AG04450 (cell line): ENCODE results near the gene CLEC14A. TPM values are rescaled to one million over a fixed set of nuclear protein-coding genes. Genes with fewer than 3 reads are reported as not detected.

ENCODE experiments used
- CTCF ChIA-PET: fragments of 300-600, 350-600 bp; formaldehyde crosslinking; extraction: SDS; loops from one replicate; lab custom pipeline; 2022; ENCODE audit warnings: antibody characterized with exemption, inconsistent platforms; lab: Charles Lee
- POLR2A ChIA-PET: fragments of 350-600 bp; formaldehyde crosslinking; extraction: SDS; loops from one replicate; lab custom pipeline; 2021; ENCODE audit warnings: antibody characterized with exemption, inconsistent platforms; lab: Yijun Ruan, JAX
- DNase-seq: peaks from one replicate; pipeline ENCODE4 v3.0.0-alpha.2; 2011; ENCODE audit warnings: low read depth, low spot score
- H3K27ac ChIP-seq: one replicate; pipeline ENCODE4 v1.5.1; 2012; ENCODE audit warnings: low read depth, low read length, control low read depth
- H3K27me3 ChIP-seq: one replicate; pipeline ENCODE4 v1.6.0; 2012; ENCODE audit warnings: low read length; ENCODE audit not compliant: control insufficient read depth, insufficient read depth
- H3K4me3 ChIP-seq: 2 replicates; pipeline ENCODE4 v1.5.1; 2011; ENCODE audit warnings: mild to moderate bottlenecking, low read depth, low read length, control low read depth
- H3K9me3 ChIP-seq: 2 replicates; pipeline ENCODE4 v1.5.1; 2012; ENCODE audit warnings: low read length; ENCODE audit not compliant: control insufficient read depth, insufficient read depth
- polyA plus RNA-seq: library from polyadenylated mRNA; depleted of rRNA; stranded (reverse); fragments of >200 nt; gene quantifications from 2 replicates; pipeline ENCODE4 v1.2.3, GENCODE V29; 2011
- TF ChIP-seq, protein P1 (sequence below): IDR thresholded peaks from 2 replicates; pipeline ENCODE4 v1.5.1; 2011; ENCODE audit warnings: low read depth, low read length, control low read depth, inconsistent platforms

CLEC14A gene
- polyA plus RNA-seq, 1 experiment, result 0.25 TPM

DNA sequence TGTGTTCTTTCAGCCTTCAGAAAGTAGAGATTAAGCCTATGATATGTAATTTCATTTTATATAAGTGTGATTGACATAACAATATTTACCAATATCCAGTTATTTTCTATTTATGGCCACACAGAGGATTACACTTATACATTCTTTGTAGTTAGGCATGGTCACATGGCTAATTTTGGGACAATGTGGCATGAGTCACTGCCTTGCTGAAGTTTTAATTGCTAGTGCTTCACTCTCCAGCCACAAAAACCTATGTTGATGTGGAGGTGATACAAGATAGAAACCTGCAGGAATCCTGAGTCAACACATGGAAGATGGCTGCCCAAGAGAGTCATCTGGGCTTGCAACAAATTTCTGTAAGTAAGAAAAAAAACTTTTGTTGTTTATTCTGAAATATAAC lies 17.0 kb downstream of the CLEC14A start:
- Histone ChIP-seq H3K9me3 (no peaks in the 10 kb centered on the region), H3K27ac (no peak overlapping the region), H3K27me3 (no peaks in the 10 kb centered on the region), H3K4me3 (no peak overlapping the region)
- no peak for DNase-seq
- TF ChIP-seq, protein P1, sequence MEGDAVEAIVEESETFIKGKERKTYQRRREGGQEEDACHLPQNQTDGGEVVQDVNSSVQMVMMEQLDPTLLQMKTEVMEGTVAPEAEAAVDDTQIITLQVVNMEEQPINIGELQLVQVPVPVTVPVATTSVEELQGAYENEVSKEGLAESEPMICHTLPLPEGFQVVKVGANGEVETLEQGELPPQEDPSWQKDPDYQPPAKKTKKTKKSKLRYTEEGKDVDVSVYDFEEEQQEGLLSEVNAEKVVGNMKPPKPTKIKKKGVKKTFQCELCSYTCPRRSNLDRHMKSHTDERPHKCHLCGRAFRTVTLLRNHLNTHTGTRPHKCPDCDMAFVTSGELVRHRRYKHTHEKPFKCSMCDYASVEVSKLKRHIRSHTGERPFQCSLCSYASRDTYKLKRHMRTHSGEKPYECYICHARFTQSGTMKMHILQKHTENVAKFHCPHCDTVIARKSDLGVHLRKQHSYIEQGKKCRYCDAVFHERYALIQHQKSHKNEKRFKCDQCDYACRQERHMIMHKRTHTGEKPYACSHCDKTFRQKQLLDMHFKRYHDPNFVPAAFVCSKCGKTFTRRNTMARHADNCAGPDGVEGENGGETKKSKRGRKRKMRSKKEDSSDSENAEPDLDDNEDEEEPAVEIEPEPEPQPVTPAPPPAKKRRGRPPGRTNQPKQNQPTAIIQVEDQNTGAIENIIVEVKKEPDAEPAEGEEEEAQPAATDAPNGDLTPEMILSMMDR, result no peak
- CTCF ChIA-PET, result interaction anchor here (0.8 to 1.3 kb wide), 3 partner anchors 33 to 366 kb away, joined by 3 to 5 read pairs (median 4); no protein-coding TSS in a partner anchor
- POLR2A ChIA-PET, result interaction anchor here (0.6 to 0.8 kb wide), 2 partner anchors 17 to 262 kb away, joined by 7 to 8 read pairs; partner anchors contain the start of gene CLEC14A

DNA sequence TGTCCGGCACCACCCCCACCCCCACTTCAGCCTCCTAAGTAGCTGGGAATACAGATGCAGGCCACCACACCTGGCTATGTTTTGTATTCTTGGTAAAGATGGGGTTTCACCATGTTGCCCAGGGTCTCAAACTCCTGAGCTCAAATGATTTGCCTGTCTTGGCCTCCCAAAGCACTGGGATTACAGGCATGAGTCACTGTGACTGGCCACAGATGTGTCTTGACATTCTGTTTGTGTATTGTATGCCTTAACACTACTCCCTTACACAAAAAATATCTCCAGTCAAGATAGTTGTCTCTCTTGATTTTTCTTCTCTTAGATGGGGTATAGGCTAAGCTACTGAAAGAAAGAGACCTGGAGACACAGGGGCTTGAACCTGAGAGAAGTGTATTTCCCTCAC lies 17.6 kb downstream of the CLEC14A start:
- Histone ChIP-seq H3K4me3 (no peak overlapping the region), H3K27me3 (no peaks in the 10 kb centered on the region), H3K27ac (no peak overlapping the region), H3K9me3 (no peaks in the 10 kb centered on the region)
- CTCF ChIA-PET, result interaction anchor here (0.6 to 1.3 kb wide), 5 partner anchors 10 to 367 kb away, joined by 3 to 5 read pairs (median 4); no protein-coding TSS in a partner anchor
- POLR2A ChIA-PET, result interaction anchor here (0.6 to 0.8 kb wide), 2 partner anchors 18 to 263 kb away, joined by 7 to 8 read pairs; partner anchors contain the start of gene CLEC14A
- TF ChIP-seq, protein P1, result no peak
- peak; percentile 7 for DNase-seq

DNA sequence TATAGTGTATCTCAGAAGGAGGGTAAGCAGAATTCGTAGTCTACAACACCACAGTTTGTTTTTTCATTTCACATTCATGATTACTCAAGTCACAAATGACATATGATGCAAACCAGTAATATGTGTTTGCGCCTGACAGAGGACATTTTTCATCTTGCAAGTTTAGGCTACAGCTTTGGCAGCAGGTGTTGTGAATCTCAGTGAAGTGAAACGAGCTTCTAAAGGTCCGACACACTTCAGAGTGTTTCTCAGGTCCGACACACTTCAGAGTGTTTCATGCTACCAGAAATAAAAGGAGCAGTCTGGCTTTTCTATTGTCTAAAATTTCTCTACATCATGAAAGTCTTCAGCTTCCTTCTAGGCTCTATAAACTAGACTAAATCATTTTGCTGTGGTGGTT lies 22.7 kb downstream of the CLEC14A start:
- TF ChIP-seq, protein P1, result no peak
- ChIA-PET CTCF (interaction anchor here (0.6 to 1.0 kb wide), 2 partner anchors 22 to 258 kb away, joined by 3 to 6 read pairs; no protein-coding TSS in a partner anchor), POLR2A (no interaction called here)
- Histone ChIP-seq H3K4me3 (no peak overlapping the region), H3K27me3 (no peaks in the 10 kb centered on the region), H3K9me3 (no peaks in the 10 kb centered on the region), H3K27ac (no peak overlapping the region)
- no peak for DNase-seq

DNA sequence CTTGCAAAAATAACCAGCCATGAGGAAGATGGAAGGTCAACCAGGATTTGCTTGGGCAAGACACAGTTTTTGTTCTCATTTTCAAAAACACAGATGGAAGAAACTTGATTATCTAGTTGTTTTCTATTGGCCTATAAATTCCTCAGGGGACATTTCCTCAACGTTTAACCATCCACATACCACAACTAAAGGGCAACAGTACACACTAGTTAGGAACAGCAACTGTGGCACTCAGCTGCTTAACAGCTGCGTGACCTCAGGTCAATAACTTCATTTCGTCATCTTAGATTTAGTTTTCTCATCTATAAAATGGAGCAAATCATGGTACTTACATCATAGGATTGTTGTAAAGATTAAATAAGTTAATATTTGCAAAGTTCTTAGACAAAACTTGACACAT lies 29.5 kb downstream of the CLEC14A start:
- Histone ChIP-seq H3K4me3 (no peak overlapping the region), H3K27ac (no peak overlapping the region), H3K9me3 (no peaks in the 10 kb centered on the region), H3K27me3 (no peaks in the 10 kb centered on the region)
- ChIA-PET POLR2A (no interaction called here), CTCF (no interaction called here)
- TF ChIP-seq, protein P1, result no peak
- DNase-seq, result no peak

DNA sequence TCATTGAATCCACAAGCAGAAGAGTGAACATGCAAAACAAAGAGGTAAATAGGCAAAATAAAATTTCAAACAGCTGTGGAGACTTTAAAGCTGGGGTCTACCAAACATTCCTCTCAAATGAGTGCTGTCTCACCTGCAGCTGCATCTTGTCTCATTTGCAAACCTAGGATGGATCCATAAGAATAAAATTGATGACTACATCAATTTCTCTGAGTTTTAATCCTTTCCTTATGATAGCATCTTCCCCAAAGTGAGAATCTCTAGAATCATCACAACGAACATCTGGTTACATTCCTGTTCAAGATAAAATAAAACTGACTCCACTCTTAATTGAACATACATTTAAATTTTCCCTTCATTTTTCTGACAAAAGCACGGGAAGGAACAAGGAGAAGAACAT lies 29.9 kb downstream of the CLEC14A start:
- Histone ChIP-seq H3K4me3 (no peak overlapping the region), H3K9me3 (no peaks in the 10 kb centered on the region), H3K27me3 (no peaks in the 10 kb centered on the region), H3K27ac (no peak overlapping the region)
- ChIA-PET CTCF (interaction anchor here (1.0 kb wide), 1 partner anchor 29 kb away, joined by 4 read pairs; no protein-coding TSS in a partner anchor), POLR2A (no interaction called here)
- no peak for DNase-seq
- TF ChIP-seq, protein P1, result no peak
